Mucosa of gallbladder (tissue), 1 donor: ENCODE results near the gene ACBD6. TPM values are rescaled to one million over a fixed set of nuclear protein-coding genes. Genes with fewer than 3 reads are reported as not detected.
"Not testable (repeated sequence)": the region's sequence is repeated elsewhere in the genome, so short reads cannot be mapped to it uniquely, and the experiment has no call there.

Source experiments
- DNase-seq: peaks from one replicate; pipeline ENCODE4 v3.0.0-alpha.2; 2020; ENCODE audit warnings: low spot score
- total RNA-seq: library from RNA; stranded (reverse); gene quantifications from one replicate; pipeline ENCODE4 v1.2.1, GENCODE V29; 2021
- donor health status: DM: no; HTN: no; CAD: no.

Gene ACBD6
- total RNA-seq, 1 donor from 2014 or later, result 27.1 TPM

- DNase-seq, result no peak
Observed at GRCh38 chr1:180489313-180489712, 13.1 kb downstream of the ACBD6 start.

GRCh38 chr1:180488661-180489060, 13.7 kb downstream of the ACBD6 start:
- no peak for DNase-seq

GRCh38 chr1:180486092-180486491, 16.3 kb downstream of the ACBD6 start:
- DNase-seq, result no peak

GRCh38 chr1:180484490-180484889, 17.9 kb downstream of the ACBD6 start:
- DNase-seq, result no peak

- DNase-seq, result peak; percentile 18
Observed at GRCh38 chr1:180482425-180483275, 19.7 kb downstream of the ACBD6 start.

- no peak for DNase-seq
Observed at GRCh38 chr1:180470031-180470430, 32.3 kb downstream of the ACBD6 start.

GRCh38 chr1:180468311-180468710, 34.1 kb downstream of the ACBD6 start:
- DNase-seq, result no peak

- no peak for DNase-seq
Observed at GRCh38 chr1:180462102-180462501, 40.3 kb downstream of the ACBD6 start.

GRCh38 chr1:180461682-180462081, 40.7 kb downstream of the ACBD6 start:
- not testable (repeated sequence) for DNase-seq

GRCh38 chr1:180458807-180459206, 43.6 kb downstream of the ACBD6 start:
- no peak for DNase-seq

GRCh38 chr1:180456191-180456590, 46.2 kb downstream of the ACBD6 start:
- no peak for DNase-seq

GRCh38 chr1:180451504-180451903, 50.9 kb downstream of the ACBD6 start:
- DNase-seq, result no peak

- DNase-seq, result no peak
Observed at GRCh38 chr1:180444522-180444921, 57.9 kb downstream of the ACBD6 start.

- DNase-seq, result no peak
Observed at GRCh38 chr1:180440335-180440734, 62.0 kb downstream of the ACBD6 start.

GRCh38 chr1:180435566-180435965, 66.8 kb downstream of the ACBD6 start:
- no peak for DNase-seq

GRCh38 chr1:180433873-180434272, 68.5 kb downstream of the ACBD6 start:
- DNase-seq, result no peak

GRCh38 chr1:180431683-180432082, 70.7 kb downstream of the ACBD6 start:
- DNase-seq, result no peak

GRCh38 chr1:180428782-180429695, 73.3 kb downstream of the ACBD6 start:
- DNase-seq, result no peak

- no peak for DNase-seq
Observed at GRCh38 chr1:180425952-180426351, 76.4 kb downstream of the ACBD6 start.

- DNase-seq, result no peak
Observed at GRCh38 chr1:180424848-180425457, 77.4 kb downstream of the ACBD6 start.

- no peak for DNase-seq
Observed at GRCh38 chr1:180421614-180422013, 80.8 kb downstream of the ACBD6 start.

GRCh38 chr1:180421145-180421544, 81.2 kb downstream of the ACBD6 start:
- not testable (repeated sequence) for DNase-seq
